Measurements from ENCODE around the gene IDUA.
"Not testable (repeated sequence)": the region's sequence is repeated elsewhere in the genome, so short reads cannot be mapped to it uniquely, and the experiment has no call there.

Gene IDUA

DNA sequence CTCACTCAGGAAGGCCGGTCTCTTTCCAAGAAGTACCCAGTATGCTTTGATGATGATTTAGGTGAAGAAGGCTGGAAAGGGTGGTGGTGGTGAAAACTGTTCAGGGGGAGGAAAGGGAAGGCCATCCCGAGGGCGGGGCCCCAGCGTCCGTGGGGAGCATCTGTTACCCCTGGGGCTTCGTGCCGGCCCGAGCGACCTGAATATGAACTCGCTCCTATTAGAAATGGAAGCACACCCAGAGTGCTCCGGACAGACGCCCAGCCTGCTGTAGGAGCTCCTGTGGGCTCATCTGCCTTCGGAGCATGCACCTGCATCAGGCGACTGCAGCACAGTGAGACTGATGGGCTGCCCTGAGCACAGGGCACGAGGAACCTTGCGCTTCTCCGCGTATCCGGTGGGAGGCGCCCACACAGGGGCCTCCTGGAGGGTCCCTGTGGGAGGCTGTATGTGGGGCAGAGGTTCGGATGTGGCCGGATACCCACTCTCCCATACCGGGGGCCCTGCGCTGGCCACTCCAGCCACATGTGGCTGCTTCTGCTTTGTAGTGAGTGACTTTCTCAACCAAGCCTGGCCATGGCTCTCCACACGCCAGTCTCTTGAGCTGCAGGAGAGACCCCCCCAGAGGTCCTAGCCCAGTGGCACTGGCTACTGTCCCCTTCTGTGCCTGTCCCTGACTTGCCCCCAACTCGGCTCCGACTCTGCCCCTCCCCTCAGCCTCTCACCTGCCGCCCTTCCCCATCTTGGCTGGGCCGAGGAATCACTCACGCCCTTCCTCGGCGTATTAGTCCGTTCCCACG is 61.3 kb downstream of the IDUA start:
- no peak for DNase-seq

DNA sequence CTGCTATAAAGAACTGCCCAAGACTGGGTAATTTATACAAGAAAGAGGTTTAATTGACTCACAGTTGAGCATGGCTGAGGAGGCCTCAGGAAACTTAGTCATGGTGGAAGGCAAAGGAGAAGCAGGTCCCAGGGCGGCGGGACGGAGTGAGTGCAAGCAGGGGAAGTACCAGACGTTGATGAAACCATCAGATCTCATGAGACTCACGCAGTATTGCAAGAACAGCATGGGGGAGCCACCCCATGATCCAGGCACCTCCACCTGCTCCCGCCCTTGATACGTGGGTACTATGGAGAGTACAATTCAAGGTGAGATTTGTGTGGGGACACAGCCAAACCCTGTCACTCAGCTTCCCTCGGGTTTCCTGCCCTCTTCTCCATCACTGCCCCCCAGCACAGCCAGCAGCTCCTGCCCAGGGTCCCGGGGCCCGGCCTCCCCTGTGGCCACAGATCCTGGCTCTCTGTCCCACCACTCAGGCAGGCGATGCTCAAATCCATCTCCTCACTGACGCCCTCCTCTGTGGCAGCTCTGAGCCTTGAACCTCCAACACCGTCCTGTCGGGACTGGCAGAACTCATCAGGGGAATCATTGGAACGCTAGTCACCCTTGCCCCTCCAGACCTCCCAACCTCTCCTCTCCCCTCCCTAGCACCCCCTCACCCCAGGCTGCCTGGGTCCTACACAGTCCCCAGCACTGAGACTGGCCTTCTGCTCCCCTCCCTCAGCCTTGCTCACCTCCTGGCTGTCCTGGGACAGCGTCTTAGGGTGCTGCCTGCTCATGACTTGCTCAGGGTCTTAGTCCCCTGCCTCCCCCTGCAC is 62.1 kb downstream of the IDUA start:
- DNase-seq = no peak

DNA sequence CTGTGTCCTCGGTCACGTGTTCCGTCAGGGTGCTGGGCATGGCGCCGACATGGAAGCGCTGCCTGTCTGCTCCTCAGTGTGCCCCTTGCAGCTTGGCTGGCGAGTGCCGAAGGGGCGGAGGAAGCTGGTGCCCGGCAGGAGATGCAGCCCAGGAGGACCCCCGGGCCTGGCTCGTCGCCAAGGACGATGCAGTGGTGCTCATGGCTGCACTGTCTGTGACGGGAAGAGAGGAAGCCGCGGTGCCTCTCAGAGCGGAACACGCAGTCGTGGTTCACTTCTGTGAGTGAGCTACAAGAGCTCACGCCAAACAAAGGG is 62.7 kb downstream of the IDUA start:
- DNase-seq = no peak

DNA sequence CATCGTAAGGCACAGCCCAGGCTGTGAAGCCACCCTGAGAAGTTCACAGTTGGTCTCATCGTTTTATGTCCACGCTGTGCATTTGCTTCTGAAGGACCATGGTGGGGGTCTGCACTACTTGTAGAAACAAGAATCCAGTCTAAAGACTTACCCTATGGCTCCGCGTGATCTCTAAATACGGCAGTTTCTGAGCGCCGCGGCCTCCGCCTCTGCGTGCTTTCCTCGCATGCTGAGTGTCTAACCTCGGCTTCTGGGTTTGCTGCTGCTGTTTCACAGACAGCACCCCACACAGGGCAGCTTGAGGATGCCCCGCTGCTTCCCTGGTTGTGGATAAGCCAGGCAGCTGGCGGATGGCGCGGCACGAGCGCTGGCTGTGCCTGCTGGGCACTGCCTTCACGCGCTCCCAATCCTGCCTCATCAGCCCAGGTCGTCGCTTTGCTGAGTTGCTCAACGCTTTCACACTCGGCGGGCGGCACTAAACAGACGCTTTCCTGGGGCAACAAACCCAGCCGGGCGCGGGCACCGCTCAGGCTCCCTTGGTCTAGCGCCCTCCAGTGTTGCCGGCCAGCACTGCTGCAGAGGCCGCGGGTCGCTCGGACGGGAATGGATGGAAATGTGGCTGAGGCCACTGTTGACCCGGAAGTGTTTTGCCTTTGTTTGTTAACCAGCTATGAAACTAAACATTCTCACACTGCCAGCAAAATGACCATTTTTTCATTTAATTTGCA is 63.8 kb downstream of the IDUA start:
- DNase-seq = no peak

DNA sequence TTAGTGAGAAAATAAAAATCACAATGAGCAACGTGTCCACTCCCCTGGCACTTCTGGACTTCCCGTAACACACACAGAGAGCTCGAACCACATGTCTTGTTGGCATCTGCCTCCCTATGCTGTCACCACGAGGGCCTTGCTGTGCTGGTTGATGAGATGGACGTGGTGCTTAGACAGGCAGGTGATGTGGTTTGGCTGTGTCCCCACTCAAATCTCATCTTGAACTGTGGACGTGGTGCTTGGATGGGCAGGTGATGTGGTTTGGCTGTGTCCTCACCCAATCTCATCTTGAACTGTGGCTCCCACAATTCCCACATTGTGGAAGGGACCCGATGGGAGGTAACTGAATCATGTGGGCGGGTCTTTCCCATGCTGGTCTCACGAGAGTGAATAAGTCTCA is 64.6 kb downstream of the IDUA start:
- DNase-seq = no peak

DNA sequence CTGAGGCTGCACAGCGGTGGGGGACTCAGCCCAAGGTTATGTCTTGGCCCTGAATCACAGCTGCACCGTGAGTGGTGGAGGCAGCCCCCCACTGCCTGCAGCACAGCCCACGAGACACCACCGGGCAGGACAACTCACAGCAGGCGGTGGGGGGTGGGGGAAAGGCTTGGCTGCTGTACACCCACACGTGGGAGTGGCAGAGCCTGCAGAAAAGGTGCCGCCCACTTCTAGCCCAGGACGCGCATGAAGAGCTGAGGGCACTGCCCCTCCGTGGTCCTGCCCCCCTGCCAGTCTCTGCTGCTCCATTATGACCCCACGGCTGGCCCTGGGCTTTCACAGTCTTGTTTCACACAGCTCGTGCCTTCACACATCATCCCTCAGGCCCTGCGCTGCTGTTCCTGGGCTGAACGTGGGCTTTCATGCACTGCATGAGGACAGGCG is 65.4 kb downstream of the IDUA start:
- no peak for DNase-seq

DNA sequence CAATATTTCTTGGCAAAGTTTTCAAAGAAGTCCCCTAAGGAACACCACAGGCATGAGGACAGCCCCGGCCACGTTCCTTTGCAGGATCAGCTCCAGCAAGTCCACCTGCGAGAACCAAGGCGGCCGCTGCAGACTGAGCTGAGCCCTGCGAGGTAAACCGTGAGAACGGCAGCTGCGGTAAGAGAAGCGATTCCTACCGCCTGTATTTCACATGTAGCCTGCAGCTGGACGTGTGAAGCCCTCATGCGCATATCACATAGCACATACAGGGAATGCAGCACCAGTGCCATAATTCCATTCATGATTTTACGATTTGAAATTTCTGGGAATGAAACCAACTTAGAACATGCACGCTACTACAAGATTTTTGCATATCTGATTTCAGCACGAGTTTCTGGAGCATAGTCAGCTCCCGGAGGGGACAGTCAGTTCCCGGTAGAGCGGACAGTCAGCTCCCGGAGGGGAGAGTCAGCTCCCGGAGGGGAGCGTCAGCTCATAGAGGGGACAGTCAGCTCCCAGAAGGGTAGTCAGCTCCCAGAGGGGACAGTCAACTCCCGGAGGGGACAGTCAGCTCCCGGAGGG is 66.3 kb downstream of the IDUA start:
- DNase-seq = no peak

DNA sequence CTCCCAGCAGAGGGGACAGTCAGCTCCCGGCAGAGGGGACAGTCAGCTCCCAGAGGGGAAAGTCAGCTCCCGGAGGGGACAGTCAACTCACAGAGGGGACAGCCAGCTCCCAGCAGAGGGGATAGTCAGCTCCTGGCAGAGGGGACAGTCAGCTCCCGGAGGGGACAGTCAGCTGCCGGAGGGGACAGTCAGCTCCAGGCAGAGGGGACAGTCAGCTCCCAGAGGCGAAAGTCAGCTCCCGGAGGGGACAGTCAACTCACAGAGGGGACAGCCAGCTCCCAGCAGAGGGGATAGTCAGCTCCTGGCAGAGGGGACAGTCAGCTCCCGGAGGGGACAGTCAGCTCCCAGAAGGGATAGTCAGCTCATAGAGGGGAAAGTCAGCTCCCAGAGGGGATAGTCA is 67.0 kb downstream of the IDUA start:
- not testable (repeated sequence) for DNase-seq

All from effector CD4-positive, alpha-beta T cell (primary cell).